MCF 10A (cell line): ENCODE results near the gene ATP1B2. TPM values are rescaled to one million over a fixed set of nuclear protein-coding genes. Genes with fewer than 3 reads are reported as not detected.

Experiments used
- BruUV-seq: library from RNA; stranded (reverse); fragments of 400-500 nt; replicated peaks from 2 replicates; lab custom pipeline; 2021; lab: Mats Ljungman, UMichigan
- CTCF ChIA-PET: fragments of 300-600 bp; sonication (Branson Sonifier 250); formaldehyde crosslinking; extraction: SDS; loops from one replicate; lab custom pipeline; 2021; ENCODE audit warnings: antibody characterized with exemption, inconsistent platforms; lab: Yijun Ruan, JAX
- POLR2A ChIA-PET: fragments of 300-600, 350-650 bp; sonication (Branson Sonifier 250); formaldehyde crosslinking; extraction: SDS; loops from one replicate; lab custom pipeline; 2020; ENCODE audit warnings: antibody characterized with exemption, inconsistent platforms; lab: Yijun Ruan, JAX
- DNase-seq: peaks from one replicate; pipeline ENCODE4 v3.0.0-alpha.2; 2018; ENCODE audit not compliant: unreplicated experiment
- H3K27ac Mint-ChIP-seq: one replicate; pipeline ENCODE4 v1.8.0; 2022; ENCODE audit warnings: mild to moderate bottlenecking, low read depth, mixed read lengths; ENCODE audit not compliant: unreplicated experiment
- H3K27me3 Mint-ChIP-seq: one replicate; pipeline ENCODE4 v1.8.0; 2022; ENCODE audit warnings: mixed read lengths; ENCODE audit not compliant: insufficient read depth, unreplicated experiment
- H3K36me3 Mint-ChIP-seq: one replicate; pipeline ENCODE4 v1.8.0; 2022; ENCODE audit warnings: mild to moderate bottlenecking, moderate library complexity, mixed read lengths; ENCODE audit not compliant: insufficient read depth, unreplicated experiment
- H3K4me1 Mint-ChIP-seq: one replicate; pipeline ENCODE4 v1.8.0; 2022; ENCODE audit warnings: mixed read lengths; ENCODE audit not compliant: insufficient read depth, unreplicated experiment
- H3K4me3 Mint-ChIP-seq: one replicate; pipeline ENCODE4 v1.8.0; 2022; ENCODE audit warnings: mild to moderate bottlenecking, moderate library complexity, mixed read lengths; ENCODE audit not compliant: unreplicated experiment
- H3K9me3 Mint-ChIP-seq: one replicate; pipeline ENCODE4 v1.8.0; 2022; ENCODE audit warnings: mixed read lengths; ENCODE audit not compliant: unreplicated experiment
- CTCF ChIP-seq: fragments of 200-600 bp; IDR thresholded peaks from one replicate; pipeline ENCODE4 v1.8.0; 2022; ENCODE audit warnings: antibody characterized with exemption, mild to moderate bottlenecking; ENCODE audit not compliant: unreplicated experiment
- intact Hi-C: fragments of 100-400 bp; cut with micrococcal nuclease; formaldehyde crosslinking; loops from 2 replicates; pipeline ENCODE4 v1.14.1; 2022
- total RNA-seq: library from RNA; stranded (reverse); gene quantifications from 2 replicates; pipeline ENCODE4 v1.2.3, GENCODE V29; 2022

Gene ATP1B2
- total RNA-seq, 1 experiment from 2014 or later, result not detected

- Mint-ChIP-seq H3K27me3 (no peaks in the 10 kb centered on the region), H3K4me1 (peaks cover 32% of the 10 kb centered on the region), H3K9me3 (no peaks in the 10 kb centered on the region), H3K27ac (peak within 1 kb of the TSS; percentile 95), H3K4me3 (peak within 1 kb of the TSS; percentile 80), H3K36me3 (peaks cover 19% of the 10 kb centered on the region)
- intact Hi-C loops, result loop anchor here (2.0 kb wide), 1 partner anchor 24 kb away; the partner anchor contains the start of gene SOX15
- ChIA-PET POLR2A (interaction anchor here (0.6 to 10.5 kb wide), 24 partner anchors 11 to 1958 kb away, joined by 3 to 206 read pairs (median 4); partner anchors contain the start of genes CD68, CNTROB, DNAH2 and MPDU1), CTCF (interaction anchor here (0.6 to 3.4 kb wide), 16 partner anchors 9 to 669 kb away, joined by 3 to 15 read pairs (median 3); partner anchors contain the start of genes SAT2, SOX15, TP53 and WRAP53)
- TF ChIP-seq CTCF, result peak; percentile 37
- DNase-seq, result peak; percentile 99
- no TSS peak for BruUV-seq
These were observed 36.1 kb upstream of the ATP1B2 start, which contains the start of gene FXR2 for GRCh38 chr17:7614425-7615264. Gene FXR2 (minus strand): TSS chr17:7614897. CDS start chr17:7614532, 365 bp downstream.

- intact Hi-C loops, result loop anchor here (2.0 kb wide), 1 partner anchor 25 kb away; the partner anchor contains the start of gene SOX15
- no peak for DNase-seq
- TF ChIP-seq CTCF, result no peak
- Mint-ChIP-seq H3K4me3 (peak overlapping the region; percentile 80), H3K4me1 (peaks cover 31% of the 10 kb centered on the region), H3K27ac (peak overlapping the region; percentile 95), H3K27me3 (no peaks in the 10 kb centered on the region), H3K9me3 (no peaks in the 10 kb centered on the region), H3K36me3 (peaks cover 17% of the 10 kb centered on the region)
- ChIA-PET POLR2A (interaction anchor here (0.6 to 10.5 kb wide), 22 partner anchors 11 to 1958 kb away, joined by 3 to 206 read pairs (median 4); partner anchors contain the start of genes CD68, CNTROB, DNAH2 and MPDU1), CTCF (interaction anchor here (0.6 to 2.0 kb wide), 13 partner anchors 10 to 668 kb away, joined by 3 to 10 read pairs (median 3); partner anchors contain the start of gene SAT2)
- no TSS peak for BruUV-seq
These were observed 35.4 kb upstream of the ATP1B2 start for GRCh38 chr17:7615265-7615747.

- no peaks in the 10 kb centered on the region for H3K9me3 Mint-ChIP-seq
These were observed 32.1 kb upstream of the ATP1B2 start for GRCh38 chr17:7618608-7619007.

More at GRCh38 chr17:7618608-7619007, 32.1 kb upstream of the ATP1B2 start:
- intact Hi-C loops, result no loop called here
- Mint-ChIP-seq H3K27me3 (no peaks in the 10 kb centered on the region), H3K4me3 (no peak overlapping the region), H3K27ac (no peak overlapping the region), H3K4me1 (peaks cover 2% of the 10 kb centered on the region), H3K36me3 (no peaks in the 10 kb centered on the region)
- no TSS peak for BruUV-seq
- no peak for TF ChIP-seq CTCF
- CTCF ChIA-PET, result interaction anchor here (0.7 to 3.4 kb wide), 2 partner anchors 13 to 61 kb away, joined by 4 to 15 read pairs; no protein-coding TSS in a partner anchor
- POLR2A ChIA-PET, result interaction anchor here (0.6 to 2.5 kb wide), 4 partner anchors 9 to 1010 kb away, joined by 3 to 9 read pairs (median 6); partner anchors contain the start of genes CNTROB, SAT2, TP53 and TRAPPC1
- DNase-seq, result no peak
